A549 (cell line): ENCODE results near the gene FCN1. TPM values are rescaled to one million over a fixed set of nuclear protein-coding genes. Genes with fewer than 3 reads are reported as not detected.

ENCODE experiments used
- ATAC-seq, 2 experiments: fragments of 200-7000 bp in 1 of 2; fragments of >200 bp in 1 of 2; cut with Nextera tagmentation in 1 of 2; cut with Tn5 transposase in 1 of 2; 3 replicates each; pipeline versions ENCODE4 v1.8.0 to v1.9.1; 2018 to 2020; ENCODE audit warnings: mild to moderate bottlenecking in 1 of 2, moderate library complexity in 1 of 2
- CTCF ChIA-PET: fragments of 300-600 bp; sonication (Branson Sonifier 250); formaldehyde crosslinking; extraction: SDS; loops from one replicate; lab custom pipeline; 2021; ENCODE audit warnings: antibody characterized with exemption, inconsistent platforms; lab: Yijun Ruan, JAX
- POLR2A ChIA-PET: fragments of 350-600 bp; formaldehyde crosslinking; extraction: SDS; loops from one replicate; lab custom pipeline; 2021; ENCODE audit warnings: antibody characterized with exemption, inconsistent platforms; lab: Yijun Ruan, JAX
- DNase-seq, 2 experiments: peaks; one replicate each; pipeline versions ENCODE4 v3.0.0 to v3.0.0-alpha.2; 2011 to 2016; ENCODE audit warnings: low read depth in 1 of 2, low spot score in 1 of 2
- FAIRE-seq: peaks from 2 replicates; lab custom pipeline; 2011; peaks lifted over from hg19 to GRCh38; lab: Jason Lieb, UNC
- H3K27ac ChIP-seq, 2 experiments: fragments of >200 bp; sonication (Bioruptor Twin); formaldehyde crosslinking; 3 replicates each; pipeline ENCODE4 v1.5.1; 2016 to 2017
- H3K4me1 ChIP-seq: fragments of >200 bp; sonication (Bioruptor Twin); formaldehyde crosslinking; 3 replicates; pipeline ENCODE4 v1.6.1; 2016
- H3K4me2 ChIP-seq: fragments of >200 bp; sonication (Bioruptor Twin); formaldehyde crosslinking; 3 replicates; pipeline ENCODE4 v1.6.1; 2016
- H3K4me3 ChIP-seq: fragments of >200 bp; sonication (Bioruptor Twin); formaldehyde crosslinking; 3 replicates; pipeline ENCODE4 v1.5.1; 2016
- H3K9me3 ChIP-seq: fragments of >200 bp; sonication (Bioruptor Twin); formaldehyde crosslinking; 3 replicates; pipeline ENCODE4 v1.6.1; 2016
- CBX2 ChIP-seq: fragments of 200-600 bp; sonication (generic); IDR thresholded peaks from 2 replicates; pipeline ENCODE4 v1.6.1; 2016; ENCODE audit warnings: low read depth, mild to moderate bottlenecking, borderline replicate concordance
- CBX8 ChIP-seq: fragments of 200-600 bp; sonication (generic); IDR thresholded peaks from 2 replicates; pipeline ENCODE4 v1.6.1; 2016
- EHF ChIP-seq: fragments of 250-450 bp; sonication (Bioruptor Pico); IDR thresholded peaks from 2 replicates; pipeline ENCODE4 v1.5.0; 2020; ENCODE audit warnings: mild to moderate bottlenecking
- EHMT2 ChIP-seq: fragments of 200-600 bp; sonication (generic); IDR thresholded peaks from 2 replicates; pipeline ENCODE4 v1.6.1; 2016; ENCODE audit warnings: antibody characterized with exemption, low read depth, mild to moderate bottlenecking, moderate library complexity
- ESRRA ChIP-seq: fragments of 150-350 bp; IDR thresholded peaks from 2 replicates; pipeline ENCODE4 v1.6.1; 2014; ENCODE audit warnings: mild to moderate bottlenecking, low read length, borderline replicate concordance
- HOXB13 ChIP-seq: fragments of 250-450 bp; sonication (Bioruptor Pico); IDR thresholded peaks from 2 replicates; pipeline ENCODE4 v1.5.0; 2020; ENCODE audit warnings: low read depth, mild to moderate bottlenecking, moderate library complexity
- HOXB5 ChIP-seq: fragments of 250-450 bp; sonication (Bioruptor Pico); IDR thresholded peaks from 2 replicates; pipeline ENCODE4 v1.5.0; 2020; ENCODE audit warnings: mild to moderate bottlenecking, moderate library complexity
- KDM1A ChIP-seq: fragments of 200-600 bp; sonication (generic); IDR thresholded peaks from 2 replicates; pipeline ENCODE4 v1.6.1; 2016; ENCODE audit warnings: low read depth, mild to moderate bottlenecking
- MYC ChIP-seq: IDR thresholded peaks from 2 replicates; pipeline ENCODE4 v1.6.1; 2012; ENCODE audit warnings: mild to moderate bottlenecking, inconsistent platforms, low read length, improper control_type of control experiment, borderline replicate concordance
- NPAS2 ChIP-seq: fragments of 250-450 bp; sonication (Bioruptor Pico); IDR thresholded peaks from 2 replicates; pipeline ENCODE4 v1.8.0; 2022; ENCODE audit warnings: mild to moderate bottlenecking, moderate library complexity, borderline replicate concordance
- NR3C1 ChIP-seq: fragments of >200 bp; sonication (Bioruptor Twin); formaldehyde crosslinking; IDR thresholded peaks from 3 replicates; pipeline ENCODE4 v1.6.1; 2017
- PHF8 ChIP-seq: fragments of 200-600 bp; sonication (generic); IDR thresholded peaks from 2 replicates; pipeline ENCODE4 v1.6.1; 2016; ENCODE audit warnings: low read depth, mild to moderate bottlenecking, antibody characterized with exemption, moderate library complexity, borderline replicate concordance
- POLR2AphosphoS2 ChIP-seq: conservative IDR thresholded peaks from 2 replicates; pipeline ENCODE4 v1.6.1; 2012; ENCODE audit warnings: low read length, improper control_type of control experiment, inconsistent platforms
- RAD21 ChIP-seq, 2 experiments: fragments of >200 bp in 1 of 2; sonication (Bioruptor Twin) in 1 of 2; formaldehyde crosslinking in 1 of 2; IDR thresholded peaks in 1 of 2; conservative IDR thresholded peaks in 1 of 2; 2 replicates in 1 of 2; 3 replicates in 1 of 2; pipeline ENCODE4 v1.6.1; 2012 to 2018; ENCODE audit warnings: inconsistent platforms in 1 of 2
- RFX5 ChIP-seq: fragments of 450-650 bp; IDR thresholded peaks from 2 replicates; pipeline ENCODE4 v1.7.1; 2014; ENCODE audit warnings: antibody characterized with exemption, mild to moderate bottlenecking, moderate library complexity
- SREBF2 ChIP-seq: fragments of 450-650 bp; IDR thresholded peaks from 2 replicates; pipeline ENCODE4 v1.6.1; 2014; ENCODE audit warnings: mild to moderate bottlenecking, moderate library complexity
- TP53 ChIP-seq: fragments of 250-450 bp; sonication (Bioruptor Pico); IDR thresholded peaks from 2 replicates; pipeline ENCODE4 v1.5.0; 2021; ENCODE audit warnings: mild to moderate bottlenecking, moderate library complexity
- WGBS: methylation state at CpG from one replicate; pipeline ENCODE4 v1.1.6; 2017; ENCODE audit errors: missing lambda C conversion rate; 5-methylcytosine and 5-hydroxymethylcytosine counted together
- polyA plus RNA-seq, 4 experiments: library from polyadenylated mRNA; depleted of rRNA in 3 of 4; stranded (reverse); fragments of >200 nt; fragmentation: RNase III in 1 of 4; extraction: RNeasy Plus Mini Kit Qiagen cat#74134 plus additional on column Dnase treatment in 1 of 4; gene quantifications; 2 replicates in 3 of 4; 3 replicates in 1 of 4; pipeline ENCODE4 v1.2.3, GENCODE V29; 2011 to 2017
- TF ChIP-seq, protein P1 (sequence below): fragments of >200 bp; sonication (Bioruptor Twin); formaldehyde crosslinking; IDR thresholded peaks from 2 replicates; pipeline ENCODE4 v1.6.1; 2016
- TF ChIP-seq, protein P2 (sequence below): fragments of >200 bp; sonication (Bioruptor Twin); formaldehyde crosslinking; IDR thresholded peaks from 3 replicates; pipeline ENCODE4 v1.5.1; 2016
- TF ChIP-seq, protein P3 (sequence below): fragments of >200 bp; sonication (Bioruptor Twin); formaldehyde crosslinking; IDR thresholded peaks from 3 replicates; pipeline ENCODE4 v1.6.1; 2016
- TF ChIP-seq, protein P4 (sequence below): fragments of 250-450 bp; sonication (Bioruptor Pico); IDR thresholded peaks from 2 replicates; pipeline ENCODE4 v1.5.0; 2020; ENCODE audit warnings: low read depth, mild to moderate bottlenecking, moderate library complexity
- TF ChIP-seq, protein P5 (sequence below): fragments of 250-450 bp; sonication (Bioruptor Pico); IDR thresholded peaks from 2 replicates; pipeline ENCODE4 v1.5.0; 2021; ENCODE audit warnings: mild to moderate bottlenecking, moderate library complexity, borderline replicate concordance

FCN1 gene
- polyA plus RNA-seq, 2 of the 4 experiments (the other 2 are of a cell fraction) = not detected

DNA sequence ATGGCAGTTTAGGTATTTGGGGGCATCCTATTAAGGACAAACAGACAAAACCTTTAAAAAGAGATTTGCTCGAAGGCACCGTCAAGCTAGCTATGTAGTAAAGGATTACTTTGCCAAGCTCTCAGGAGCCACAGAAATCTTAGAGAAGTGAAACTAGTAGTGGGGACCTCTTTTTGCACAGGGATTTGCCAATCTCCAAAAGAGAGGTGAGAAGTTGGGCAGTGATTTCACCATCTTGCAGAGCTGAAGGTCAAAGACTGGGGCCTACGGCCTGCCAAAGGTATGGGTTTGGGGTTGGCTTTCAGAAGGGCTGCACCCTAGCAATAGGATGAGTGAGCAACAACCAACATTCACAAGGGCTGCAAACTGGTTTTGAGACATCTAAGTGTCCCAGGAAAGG is 1.6 kb upstream of the FCN1 start:
- Histone ChIP-seq H3K27ac (no peak overlapping the region), H3K9me3 (peaks cover 26% of the 10 kb centered on the region), H3K4me3 (no peak overlapping the region), H3K4me2 (no peak overlapping the region), H3K4me1 (no peaks in the 10 kb centered on the region)
- no peak for DNase-seq
- TF ChIP-seq EHF (CRISPR knock-in tag) (no peak), MYC (no peak), KDM1A (no peak), EHMT2 (no peak), ESRRA (no peak), TP53 (CRISPR knock-in tag) (no peak)
- TF ChIP-seq, protein P1, sequence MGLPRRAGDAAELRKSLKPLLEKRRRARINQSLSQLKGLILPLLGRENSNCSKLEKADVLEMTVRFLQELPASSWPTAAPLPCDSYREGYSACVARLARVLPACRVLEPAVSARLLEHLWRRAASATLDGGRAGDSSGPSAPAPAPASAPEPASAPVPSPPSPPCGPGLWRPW = no peak
- FAIRE-seq = no peak
- POLR2A ChIA-PET = no interaction called here
- WGBS = 73% methylated on average over 3 of the region's 3 CpGs
- ATAC-seq = no peak
- CTCF ChIA-PET = no interaction called here

GRCh38 chr9:134918646-134919045 is 934 bp upstream of the FCN1 start:
- 19% methylated on average over 6 of the region's 10 CpGs for WGBS
- H3K4me3 ChIP-seq = no peak overlapping the region
- FAIRE-seq (no peak), DNase-seq (no peak)
- H3K27ac ChIP-seq = no peak overlapping the region
- H3K9me3 ChIP-seq = peaks cover 26% of the 10 kb centered on the region
- H3K4me1 ChIP-seq = no peaks in the 10 kb centered on the region
- TF ChIP-seq HOXB5 (CRISPR knock-in tag) (no peak), HOXB13 (CRISPR knock-in tag) (no peak), CBX8 (no peak), NR3C1 (no peak), CBX2 (no peak), ESRRA (no peak), NPAS2 (CRISPR knock-in tag) (no peak), RAD21 (conservative IDR thresholded peaks at IDR 0.05 in 1 of 2, IDR thresholded peaks at IDR 0.05 in 1 of 2) (no peak), EHF (CRISPR knock-in tag) (no peak), SREBF2 (no peak), RFX5 (no peak), PHF8 (no peak), POLR2AphosphoS2 (no peak)
- TF ChIP-seq, protein P1 = no peak
- TF ChIP-seq, protein P2, sequence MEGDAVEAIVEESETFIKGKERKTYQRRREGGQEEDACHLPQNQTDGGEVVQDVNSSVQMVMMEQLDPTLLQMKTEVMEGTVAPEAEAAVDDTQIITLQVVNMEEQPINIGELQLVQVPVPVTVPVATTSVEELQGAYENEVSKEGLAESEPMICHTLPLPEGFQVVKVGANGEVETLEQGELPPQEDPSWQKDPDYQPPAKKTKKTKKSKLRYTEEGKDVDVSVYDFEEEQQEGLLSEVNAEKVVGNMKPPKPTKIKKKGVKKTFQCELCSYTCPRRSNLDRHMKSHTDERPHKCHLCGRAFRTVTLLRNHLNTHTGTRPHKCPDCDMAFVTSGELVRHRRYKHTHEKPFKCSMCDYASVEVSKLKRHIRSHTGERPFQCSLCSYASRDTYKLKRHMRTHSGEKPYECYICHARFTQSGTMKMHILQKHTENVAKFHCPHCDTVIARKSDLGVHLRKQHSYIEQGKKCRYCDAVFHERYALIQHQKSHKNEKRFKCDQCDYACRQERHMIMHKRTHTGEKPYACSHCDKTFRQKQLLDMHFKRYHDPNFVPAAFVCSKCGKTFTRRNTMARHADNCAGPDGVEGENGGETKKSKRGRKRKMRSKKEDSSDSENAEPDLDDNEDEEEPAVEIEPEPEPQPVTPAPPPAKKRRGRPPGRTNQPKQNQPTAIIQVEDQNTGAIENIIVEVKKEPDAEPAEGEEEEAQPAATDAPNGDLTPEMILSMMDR = no peak
- TF ChIP-seq, protein P3, sequence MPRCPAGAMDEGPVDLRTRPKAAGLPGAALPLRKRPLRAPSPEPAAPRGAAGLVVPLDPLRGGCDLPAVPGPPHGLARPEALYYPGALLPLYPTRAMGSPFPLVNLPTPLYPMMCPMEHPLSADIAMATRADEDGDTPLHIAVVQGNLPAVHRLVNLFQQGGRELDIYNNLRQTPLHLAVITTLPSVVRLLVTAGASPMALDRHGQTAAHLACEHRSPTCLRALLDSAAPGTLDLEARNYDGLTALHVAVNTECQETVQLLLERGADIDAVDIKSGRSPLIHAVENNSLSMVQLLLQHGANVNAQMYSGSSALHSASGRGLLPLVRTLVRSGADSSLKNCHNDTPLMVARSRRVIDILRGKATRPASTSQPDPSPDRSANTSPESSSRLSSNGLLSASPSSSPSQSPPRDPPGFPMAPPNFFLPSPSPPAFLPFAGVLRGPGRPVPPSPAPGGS = no peak
- TF ChIP-seq, protein P4, sequence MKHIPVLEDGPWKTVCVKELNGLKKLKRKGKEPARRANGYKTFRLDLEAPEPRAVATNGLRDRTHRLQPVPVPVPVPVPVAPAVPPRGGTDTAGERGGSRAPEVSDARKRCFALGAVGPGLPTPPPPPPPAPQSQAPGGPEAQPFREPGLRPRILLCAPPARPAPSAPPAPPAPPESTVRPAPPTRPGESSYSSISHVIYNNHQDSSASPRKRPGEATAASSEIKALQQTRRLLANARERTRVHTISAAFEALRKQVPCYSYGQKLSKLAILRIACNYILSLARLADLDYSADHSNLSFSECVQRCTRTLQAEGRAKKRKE (CRISPR knock-in tag) = no peak
- TF ChIP-seq, protein P5, sequence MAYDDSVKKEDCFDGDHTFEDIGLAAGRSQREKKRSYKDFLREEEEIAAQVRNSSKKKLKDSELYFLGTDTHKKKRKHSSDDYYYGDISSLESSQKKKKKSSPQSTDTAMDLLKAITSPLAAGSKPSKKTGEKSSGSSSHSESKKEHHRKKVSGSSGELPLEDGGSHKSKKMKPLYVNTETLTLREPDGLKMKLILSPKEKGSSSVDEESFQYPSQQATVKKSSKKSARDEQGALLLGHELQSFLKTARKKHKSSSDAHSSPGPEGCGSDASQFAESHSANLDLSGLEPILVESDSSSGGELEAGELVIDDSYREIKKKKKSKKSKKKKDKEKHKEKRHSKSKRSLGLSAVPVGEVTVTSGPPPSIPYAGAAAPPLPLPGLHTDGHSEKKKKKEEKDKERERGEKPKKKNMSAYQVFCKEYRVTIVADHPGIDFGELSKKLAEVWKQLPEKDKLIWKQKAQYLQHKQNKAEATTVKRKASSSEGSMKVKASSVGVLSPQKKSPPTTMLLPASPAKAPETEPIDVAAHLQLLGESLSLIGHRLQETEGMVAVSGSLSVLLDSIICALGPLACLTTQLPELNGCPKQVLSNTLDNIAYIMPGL (CRISPR knock-in tag) = no peak
- TF ChIP-seq, all 56 proteins: peak for 0
- no peak overlapping the region for H3K4me2 ChIP-seq
- ATAC-seq = no peak
- CTCF ChIA-PET = no interaction called here
- POLR2A ChIA-PET = no interaction called here
